GM19324 (cell line): ENCODE measurements around the gene HS3ST5.

ENCODE experiments used
- ATAC-seq: cut with Tn5 transposase; IDR thresholded peaks from one replicate; pipeline ENCODE4 v1.9.1; 2021; ENCODE audit warnings: mild to moderate bottlenecking, moderate library complexity; ENCODE audit not compliant: unreplicated experiment, low FRiP score

The HS3ST5 gene

GRCh38 chr6:114009192-114009591, 333.6 kb downstream of the HS3ST5 start:
- ATAC-seq = no peak

GRCh38 chr6:114008331-114008730, 334.5 kb downstream of the HS3ST5 start:
- ATAC-seq = no peak

- ATAC-seq = no peak
Observed at GRCh38 chr6:114007516-114007915, 335.3 kb downstream of the HS3ST5 start.
